ENCODE data around the gene GBX2.
A peak's percentile ranks its signal among the peaks of the same experiment; 100 is the strongest.

The GBX2 gene

GRCh38 chr2:236190674-236191073 is 22.5 kb upstream of the GBX2 start:
- H3K4me3 ChIP-seq (ENCODE audit: low read depth, low read length), result no peak overlapping the region
- TF ChIP-seq, protein P1, sequence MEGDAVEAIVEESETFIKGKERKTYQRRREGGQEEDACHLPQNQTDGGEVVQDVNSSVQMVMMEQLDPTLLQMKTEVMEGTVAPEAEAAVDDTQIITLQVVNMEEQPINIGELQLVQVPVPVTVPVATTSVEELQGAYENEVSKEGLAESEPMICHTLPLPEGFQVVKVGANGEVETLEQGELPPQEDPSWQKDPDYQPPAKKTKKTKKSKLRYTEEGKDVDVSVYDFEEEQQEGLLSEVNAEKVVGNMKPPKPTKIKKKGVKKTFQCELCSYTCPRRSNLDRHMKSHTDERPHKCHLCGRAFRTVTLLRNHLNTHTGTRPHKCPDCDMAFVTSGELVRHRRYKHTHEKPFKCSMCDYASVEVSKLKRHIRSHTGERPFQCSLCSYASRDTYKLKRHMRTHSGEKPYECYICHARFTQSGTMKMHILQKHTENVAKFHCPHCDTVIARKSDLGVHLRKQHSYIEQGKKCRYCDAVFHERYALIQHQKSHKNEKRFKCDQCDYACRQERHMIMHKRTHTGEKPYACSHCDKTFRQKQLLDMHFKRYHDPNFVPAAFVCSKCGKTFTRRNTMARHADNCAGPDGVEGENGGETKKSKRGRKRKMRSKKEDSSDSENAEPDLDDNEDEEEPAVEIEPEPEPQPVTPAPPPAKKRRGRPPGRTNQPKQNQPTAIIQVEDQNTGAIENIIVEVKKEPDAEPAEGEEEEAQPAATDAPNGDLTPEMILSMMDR (conservative IDR thresholded peaks at IDR 0.05; ENCODE audit: low read depth, low read length), result no peak
- DNase-seq (ENCODE audit: low read depth), result no peak

GRCh38 chr2:236184701-236185100 is 16.5 kb upstream of the GBX2 start:
- no peak overlapping the region for H3K4me3 ChIP-seq (ENCODE audit: low read depth, low read length)
- no peak for DNase-seq (ENCODE audit: low read depth)
- TF ChIP-seq, protein P1 (conservative IDR thresholded peaks at IDR 0.05; ENCODE audit: low read depth, low read length), result no peak

DNA sequence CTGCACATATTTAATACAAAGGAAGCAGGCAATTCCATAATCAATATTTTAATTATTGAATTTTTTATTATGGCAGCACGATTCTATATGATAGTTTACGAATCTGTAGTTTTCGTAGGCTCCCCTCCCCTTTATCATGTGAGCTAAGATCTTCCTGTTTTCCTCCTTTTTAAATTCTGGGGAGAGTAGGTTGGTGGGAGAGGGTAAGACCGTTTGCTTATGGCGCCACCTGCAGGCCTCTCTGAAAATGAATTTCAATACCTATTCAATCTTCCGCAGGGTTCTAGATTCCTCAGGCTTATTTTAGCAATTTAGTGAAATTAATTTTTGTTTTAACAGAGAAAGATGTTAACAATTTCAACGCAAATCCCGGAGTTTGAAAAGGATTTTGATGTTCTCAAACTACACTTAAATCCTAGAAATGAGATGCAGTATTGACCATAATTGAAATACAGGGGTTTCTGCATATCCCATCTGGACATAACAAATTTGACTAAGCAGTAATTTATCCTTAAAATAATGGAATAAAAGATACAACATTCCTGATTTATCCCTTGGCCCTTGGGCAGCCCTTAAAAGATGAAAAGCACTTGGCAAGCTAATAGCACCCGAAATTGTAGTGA is 12.8 kb upstream of the GBX2 start:
- DNase-seq (ENCODE audit: low read depth), result peak; percentile 85
- peak overlapping the region; percentile 8 for H3K4me3 ChIP-seq (ENCODE audit: low read depth, low read length)

GRCh38 chr2:236180076-236180816 is 12.1 kb upstream of the GBX2 start:
- DNase-seq (ENCODE audit: low read depth), result no peak
- TF ChIP-seq, protein P1 (conservative IDR thresholded peaks at IDR 0.05; ENCODE audit: low read depth, low read length), result no peak
- H3K4me3 ChIP-seq (ENCODE audit: low read depth, low read length), result no peak overlapping the region

More for the DNA sequence above, 12.8 kb upstream of the GBX2 start:
- TF ChIP-seq, protein P1 (conservative IDR thresholded peaks at IDR 0.05; ENCODE audit: low read depth, low read length), result peak; percentile 82

GRCh38 chr2:236179236-236180075 is 11.3 kb upstream of the GBX2 start:
- peak; percentile 47 for DNase-seq (ENCODE audit: low read depth)
- H3K4me3 ChIP-seq (ENCODE audit: low read depth, low read length), result peak overlapping the region; percentile 56
- TF ChIP-seq, protein P1 (conservative IDR thresholded peaks at IDR 0.05; ENCODE audit: low read depth, low read length), result no peak

DNA sequence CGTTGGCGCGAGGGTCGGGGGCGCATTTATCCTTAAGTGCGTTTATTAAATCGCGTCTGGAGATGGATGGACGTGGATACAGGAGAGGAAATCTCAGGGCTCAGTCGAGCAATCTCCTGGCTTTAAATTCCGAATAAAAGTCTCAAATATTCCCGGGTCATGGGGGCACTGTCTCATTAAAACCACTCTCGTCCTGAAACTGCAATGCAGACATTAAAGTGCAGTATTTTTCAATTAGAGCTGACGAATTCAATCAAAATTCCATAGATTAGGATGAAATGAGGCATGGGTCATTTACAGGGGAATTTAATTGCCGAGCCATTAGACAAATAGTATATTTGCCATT is 10.7 kb upstream of the GBX2 start:
- TF ChIP-seq, protein P1 (conservative IDR thresholded peaks at IDR 0.05; ENCODE audit: low read depth, low read length), result no peak
- no peak for DNase-seq (ENCODE audit: low read depth)
- peak overlapping the region; percentile 56 for H3K4me3 ChIP-seq (ENCODE audit: low read depth, low read length)
